Raji (cell line): ENCODE data around the gene WDR86.

Source experiments
- POLR2A ChIP-seq: IDR thresholded peaks from 2 replicates; pipeline ENCODE4 v1.6.1; 2011; ENCODE audit warnings: low read depth, low read length, control low read depth; ENCODE audit not compliant: insufficient read depth

WDR86 gene

DNA sequence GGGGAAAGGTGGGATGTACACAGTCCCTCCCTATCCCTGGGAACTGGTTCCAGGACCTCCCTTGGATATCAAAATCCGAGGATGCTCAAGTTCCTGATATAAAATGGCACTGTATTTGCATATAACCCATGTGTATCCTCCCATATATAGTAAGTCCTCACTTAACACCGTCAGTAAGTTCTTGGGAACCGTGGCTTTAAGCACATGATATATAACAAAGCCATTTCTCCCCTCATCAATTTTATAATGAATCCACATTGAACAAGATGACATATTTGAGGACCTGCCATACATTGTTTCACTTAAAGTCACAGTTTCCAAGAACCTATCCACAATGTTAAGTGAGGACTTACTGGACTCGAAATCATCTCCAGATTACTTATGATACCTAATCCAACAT lies 24.7 kb upstream of the WDR86 start:
- no peak for TF ChIP-seq POLR2A

- TF ChIP-seq POLR2A = no peak
Measured at GRCh38 chr7:151433721-151434400, 24.0 kb upstream of the WDR86 start.

- no peak for TF ChIP-seq POLR2A
Measured at GRCh38 chr7:151432658-151433521, 23.1 kb upstream of the WDR86 start.

DNA sequence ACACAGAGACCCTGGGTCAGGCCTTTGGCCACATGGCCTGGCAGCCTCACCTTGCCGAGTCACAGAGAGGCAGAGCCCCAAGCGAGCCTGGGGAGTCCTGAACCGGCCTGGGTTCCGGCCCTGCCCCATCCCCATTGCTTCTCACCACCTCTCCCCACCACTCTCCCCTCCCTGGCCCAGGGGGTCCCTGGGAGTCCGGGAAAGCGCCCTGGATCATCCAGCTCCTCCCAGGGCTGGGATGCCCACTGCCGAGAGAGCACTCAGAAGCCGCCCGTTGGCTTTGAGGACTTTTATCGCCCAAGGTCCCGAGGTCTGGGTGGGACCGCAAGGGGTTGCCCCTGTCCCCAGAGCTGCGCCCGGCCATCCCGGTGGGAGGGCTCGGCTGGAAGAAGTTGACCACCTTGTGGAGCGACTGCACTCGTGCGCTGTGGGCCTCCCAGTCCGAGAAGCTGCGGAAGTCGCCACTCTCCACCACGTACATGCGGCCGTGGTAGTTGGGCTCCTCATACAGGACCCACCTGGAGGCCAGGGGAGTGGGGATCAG lies 22.0 kb upstream of the WDR86 start:
- no peak for TF ChIP-seq POLR2A

DNA sequence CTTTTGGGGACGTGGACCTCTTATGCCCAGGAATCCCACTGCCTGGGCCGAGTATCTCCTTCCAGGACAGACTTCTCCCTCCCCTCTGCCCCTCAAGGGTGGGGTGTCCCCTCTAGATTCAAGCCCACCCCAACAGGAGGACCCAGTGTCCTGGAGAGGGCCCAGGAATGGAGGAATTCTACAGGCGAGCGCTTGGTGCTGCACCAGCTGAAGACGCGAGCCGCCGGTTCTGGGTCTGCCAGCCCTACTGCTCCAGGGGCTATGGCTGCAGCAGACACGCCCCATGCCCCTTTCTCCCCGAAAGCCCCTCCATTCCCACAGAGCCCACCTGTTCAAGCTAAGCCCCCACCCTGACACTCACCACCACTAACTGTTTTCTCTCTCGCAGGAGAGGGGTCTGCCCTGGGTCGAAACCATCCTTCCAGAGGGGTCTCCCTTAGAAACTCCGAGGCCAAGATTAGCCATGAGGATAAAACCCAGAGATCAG lies 21.5 kb upstream of the WDR86 start:
- TF ChIP-seq POLR2A = no peak

- TF ChIP-seq POLR2A = no peak
Measured at GRCh38 chr7:151430391-151431205, 20.8 kb upstream of the WDR86 start.

GRCh38 chr7:151429560-151430331 lies 19.9 kb upstream of the WDR86 start:
- no peak for TF ChIP-seq POLR2A

- no peak for TF ChIP-seq POLR2A
Measured at GRCh38 chr7:151429237-151429559, 19.4 kb upstream of the WDR86 start.

- no peak for TF ChIP-seq POLR2A
Measured at GRCh38 chr7:151428378-151429236, 18.8 kb upstream of the WDR86 start.

DNA sequence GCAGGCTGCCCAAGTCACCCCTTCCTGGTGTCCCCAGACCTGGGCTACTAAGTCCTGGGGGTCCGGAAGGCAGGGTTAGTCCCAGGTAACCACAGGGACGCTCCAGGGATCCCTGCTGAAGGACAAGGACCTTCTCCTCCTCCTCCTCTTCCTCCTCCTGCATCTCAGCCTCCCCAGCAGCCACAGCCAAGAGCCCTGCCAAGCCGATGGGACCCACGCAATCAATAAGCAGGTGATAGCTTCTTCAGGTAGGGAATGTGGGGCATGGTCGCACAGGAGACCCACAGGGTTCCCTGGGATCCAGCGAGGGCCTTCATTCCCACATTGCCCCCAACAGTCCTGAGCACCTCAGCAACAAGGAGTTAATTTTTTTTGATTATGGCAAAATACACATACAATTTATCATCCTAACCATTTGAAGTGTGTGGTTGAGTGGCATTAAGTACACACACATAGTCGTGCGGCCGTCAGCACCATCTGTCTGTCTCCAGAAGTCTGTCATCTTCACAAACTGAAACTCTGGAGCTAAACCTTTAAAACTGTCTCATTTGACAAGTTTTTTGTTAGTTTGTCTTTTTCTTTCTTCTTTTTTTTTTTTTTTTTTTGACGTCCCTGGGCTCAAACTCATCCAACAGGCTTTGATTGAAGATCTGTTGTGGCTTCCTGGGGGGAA lies 18.0 kb upstream of the WDR86 start:
- TF ChIP-seq POLR2A = no peak

DNA sequence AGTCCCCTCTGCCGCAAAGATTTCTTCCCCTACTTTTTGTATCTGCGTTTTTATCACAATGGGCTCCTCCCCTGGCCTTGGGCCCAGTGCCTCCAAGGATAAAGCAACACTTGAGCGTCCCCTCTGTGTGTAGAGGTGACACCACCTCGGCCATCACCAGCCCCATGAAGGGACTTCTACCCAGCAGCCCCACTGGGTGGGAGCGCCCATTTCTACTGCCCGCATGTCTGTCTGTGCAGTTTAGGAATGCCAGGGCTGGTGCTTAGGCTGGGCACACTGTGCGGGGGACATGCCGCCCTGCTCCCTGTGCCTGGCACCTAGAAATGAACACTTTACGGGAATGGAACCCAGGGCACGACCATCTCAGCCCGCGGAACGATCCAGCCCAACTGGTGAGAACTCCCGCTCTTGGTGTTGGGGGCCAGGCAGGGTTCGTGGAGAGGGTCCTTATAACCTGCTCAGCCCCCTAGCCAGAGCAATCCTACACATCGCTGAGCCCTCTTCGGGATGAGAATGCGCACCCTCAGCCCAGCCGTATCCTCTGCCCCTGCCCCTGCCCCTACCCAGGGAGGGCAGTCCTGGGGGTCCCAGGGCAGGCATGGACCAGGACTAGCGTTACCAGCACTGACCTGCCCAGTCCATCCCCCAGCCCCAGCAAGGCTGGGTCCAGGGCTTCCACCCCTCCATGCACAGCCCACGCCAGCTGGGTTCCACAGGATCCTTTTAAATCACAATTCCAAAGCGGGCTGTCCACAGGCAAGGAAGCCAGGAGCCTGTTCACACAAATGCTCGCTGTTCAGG lies 17.3 kb upstream of the WDR86 start:
- no peak for TF ChIP-seq POLR2A

- TF ChIP-seq POLR2A = no peak
Measured at GRCh38 chr7:151426441-151426903, 16.6 kb upstream of the WDR86 start.
